K562 (cell line): Measurements from ENCODE around the gene PET100. TPM values are rescaled to one million over a fixed set of nuclear protein-coding genes. Genes with fewer than 3 reads are reported as not detected.
A peak's percentile ranks its signal among the peaks of the same experiment; 100 is the strongest.

Experiments used
- ATF7 ChIP-seq: fragments of 450-650 bp; IDR thresholded peaks from 2 replicates; pipeline ENCODE4 v1.7.1; 2014; ENCODE audit warnings: mild to moderate bottlenecking, moderate library complexity
- DNMT1 ChIP-seq: fragments of 450-650 bp; IDR thresholded peaks from 2 replicates; pipeline ENCODE4 v1.6.1; 2016; ENCODE audit warnings: antibody characterized with exemption, mild to moderate bottlenecking
- HEY1 ChIP-seq: fragments of 250-450 bp; sonication (Bioruptor Pico); IDR thresholded peaks from 2 replicates; pipeline ENCODE4 v1.5.0; 2020; ENCODE audit warnings: mild to moderate bottlenecking, moderate library complexity, borderline replicate concordance
- KDM2B ChIP-seq: fragments of 250-450 bp; sonication (Bioruptor Pico); IDR thresholded peaks from 2 replicates; pipeline ENCODE4 v1.8.0; 2021; ENCODE audit warnings: mild to moderate bottlenecking, moderate library complexity
- MYC ChIP-seq, 2 experiments: fragments of 250-450 bp in 1 of 2; sonication (Bioruptor Pico) in 1 of 2; IDR thresholded peaks; 2 replicates each; pipeline versions ENCODE4 v1.5.1 to v1.6.1; 2012 to 2021; ENCODE audit warnings: low read depth in 2 of 2, borderline replicate concordance in 1 of 2, improper control_type of control experiment in 1 of 2, low read length in 1 of 2, mild to moderate bottlenecking in 1 of 2, moderate library complexity in 1 of 2
- NFATC3 ChIP-seq: fragments of 450-650 bp; IDR thresholded peaks from 2 replicates; pipeline ENCODE4 v1.6.1; 2017; ENCODE audit warnings: mild to moderate bottlenecking
- NFIX ChIP-seq: fragments of 250-450 bp; sonication (Bioruptor Pico); IDR thresholded peaks from 2 replicates; pipeline ENCODE4 v1.4.0; 2020; ENCODE audit warnings: low read depth, mild to moderate bottlenecking, moderate library complexity
- PCBP2 ChIP-seq: fragments of 200-400 bp; formaldehyde crosslinking; IDR thresholded peaks from 2 replicates; pipeline ENCODE4 v1.6.1; 2018; ENCODE audit warnings: low read length, low read depth, mild to moderate bottlenecking, moderate library complexity; ENCODE audit not compliant: poor library complexity, severe bottlenecking
- POLR2AphosphoS5 ChIP-seq: IDR thresholded peaks from 2 replicates; pipeline ENCODE4 v1.6.1; 2011; ENCODE audit warnings: mild to moderate bottlenecking, low read depth, low read length, moderate library complexity; ENCODE audit not compliant: control insufficient read depth, insufficient read depth
- RBM14 ChIP-seq: fragments of 200-400 bp; formaldehyde crosslinking; IDR thresholded peaks from 2 replicates; pipeline ENCODE4 v1.6.1; 2018; ENCODE audit warnings: low read depth, mild to moderate bottlenecking, low read length, moderate library complexity, borderline replicate concordance; ENCODE audit not compliant: insufficient read depth
- RFX7 ChIP-seq: fragments of 250-450 bp; sonication (Bioruptor Pico); IDR thresholded peaks from 2 replicates; pipeline ENCODE4 v1.5.1; 2021; ENCODE audit warnings: mild to moderate bottlenecking
- SAP30 ChIP-seq: fragments of 200-600 bp; sonication (generic); IDR thresholded peaks from 2 replicates; pipeline ENCODE4 v1.6.1; 2012; ENCODE audit warnings: borderline replicate concordance, low read depth, mild to moderate bottlenecking, moderate library complexity, low read length, control low read depth, inconsistent platforms; ENCODE audit not compliant: insufficient read depth, poor library complexity, severe bottlenecking
- SIN3B ChIP-seq: fragments of 450-650 bp; IDR thresholded peaks from 2 replicates; pipeline ENCODE4 v1.6.1; 2017; ENCODE audit warnings: low read depth, mild to moderate bottlenecking, moderate library complexity
- TRIM28 ChIP-seq: fragments of 450-650 bp; IDR thresholded peaks from 2 replicates; pipeline ENCODE4 v1.6.1; 2017
- ZFP1 ChIP-seq: fragments of 450-650 bp; formaldehyde crosslinking; IDR thresholded peaks from 2 replicates; pipeline ENCODE4 v1.4.0; 2020; ENCODE audit warnings: mild to moderate bottlenecking, mixed read lengths
- ZNF133 ChIP-seq: fragments of 250-450 bp; sonication (Bioruptor Pico); IDR thresholded peaks from 2 replicates; pipeline ENCODE4 v1.4.0; 2020; ENCODE audit warnings: mild to moderate bottlenecking
- ZNF766 ChIP-seq: fragments of 200-800 bp; sonication (Bioruptor generic); conservative IDR thresholded peaks from 2 replicates; pipeline ENCODE4 v1.6.1; 2016; ENCODE audit warnings: missing genetic modification characterization, missing compliant biosample characterization
- ZSCAN29 ChIP-seq: fragments of 450-650 bp; IDR thresholded peaks from 2 replicates; pipeline ENCODE4 v1.6.1; 2017
- polyA plus RNA-seq, 8 experiments: library from polyadenylated mRNA; depleted of rRNA in 4 of 8; stranded (reverse) in 5 of 8; unstranded in 3 of 8; fragments of >200 nt; fragmentation: Nextera tagmentation in 2 of 8; fragmentation: Illumina TruSeq in 1 of 8; extraction: Ambion mirVana in 2 of 8; extraction: Trizol in 1 of 8; gene quantifications; 2 replicates each; pipeline versions ENCODE4 v1.2.1 to v1.2.3, GENCODE V29; 2011 to 2014; ENCODE audit warnings: inconsistent platforms in 1 of 8, missing spikeins in 1 of 8
- total RNA-seq, 7 experiments: library from RNA; depleted of rRNA in 6 of 7; stranded (reverse); fragments of >200 nt in 6 of 7; fragmentation: Illumina TruSeq in 2 of 7; extraction: Trizol in 2 of 7; gene quantifications; 2 replicates each; pipeline versions ENCODE4 v1.2.1 to v1.2.3, GENCODE V29; 2011 to 2021; ENCODE audit warnings: low replicate concordance in 1 of 7
- TF ChIP-seq, protein P1 (sequence below): fragments of 250-450 bp; sonication (Bioruptor Pico); IDR thresholded peaks from 2 replicates; pipeline ENCODE4 v1.5.0; 2021
- TF ChIP-seq, protein P2 (sequence below), 2 experiments: fragments of 200-800 bp in 1 of 2; sonication (Bioruptor generic) in 1 of 2; sonication (generic) in 1 of 2; formaldehyde crosslinking in 1 of 2; IDR thresholded peaks in 1 of 2; conservative IDR thresholded peaks in 1 of 2; 2 replicates each; pipeline versions ENCODE4 v1.5.0 to v1.6.1; 2016 to 2020; ENCODE audit warnings: missing compliant biosample characterization in 1 of 2, missing genetic modification characterization in 1 of 2, missing genetic modification reagents in 1 of 2
- TF ChIP-seq, protein P3 (sequence below): fragments of 450-650 bp; IDR thresholded peaks from one replicate; pipeline ENCODE4 v1.6.1; 2018; ENCODE audit warnings: mild to moderate bottlenecking, moderate library complexity; ENCODE audit not compliant: partially characterized antibody
- TF ChIP-seq, protein P4 (sequence below): sonication (generic); formaldehyde crosslinking; IDR thresholded peaks from 2 replicates; pipeline ENCODE4 v1.8.0; 2022; ENCODE audit warnings: mild to moderate bottlenecking, missing genetic modification reagents

PET100 gene
- total and polyA plus RNA-seq, 9 of the 15 experiments (the other 6 are each of a cell fraction or from before 2014, with no cell fraction given) = 62.3 to 351 (median 98.3) TPM

DNA sequence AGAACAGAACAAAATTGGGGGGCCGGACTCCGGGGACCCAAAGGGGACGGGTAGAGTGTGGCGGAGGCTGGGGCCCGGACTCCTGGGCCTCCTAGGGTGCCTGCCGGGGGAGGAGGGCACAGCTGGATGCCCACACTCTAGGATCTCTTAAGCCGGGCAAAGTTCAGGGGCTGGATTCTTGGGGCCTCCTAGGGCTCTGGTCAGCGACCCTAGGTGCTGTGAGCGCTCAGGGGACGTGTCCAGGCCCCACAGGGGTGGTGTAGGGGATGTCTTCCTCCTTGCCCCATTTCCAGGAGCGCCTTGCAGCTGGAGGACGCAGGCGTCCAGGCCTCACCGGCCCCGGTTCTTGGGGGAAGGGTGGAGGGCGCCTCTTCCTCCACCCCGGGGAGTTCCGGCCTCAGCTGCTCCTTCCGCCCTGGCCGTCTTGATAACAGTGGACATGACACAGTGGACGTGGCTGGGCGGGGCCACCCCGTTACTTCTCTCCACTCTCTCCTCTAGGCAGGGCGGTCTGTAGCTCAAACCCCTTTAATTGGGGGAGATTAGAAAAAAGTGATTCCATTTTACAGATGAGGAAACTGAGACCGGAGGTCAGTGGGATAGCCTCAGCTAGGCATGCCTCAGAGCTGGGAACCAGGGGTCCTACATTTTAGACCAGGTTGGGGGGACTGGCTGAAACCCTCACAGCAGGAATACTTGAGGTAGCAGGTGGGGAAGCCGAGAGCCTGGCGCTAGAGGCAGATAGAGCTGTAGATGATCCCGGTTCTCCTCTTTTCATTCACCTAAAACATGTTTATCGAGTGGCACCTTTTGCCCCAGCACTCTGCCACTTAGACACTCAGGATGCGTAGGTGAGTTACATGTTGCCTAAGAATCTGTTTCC lies 8.0 kb downstream of the PET100 start (continued):
- TF ChIP-seq MYC (IDR thresholded peaks at IDR 0.05; ENCODE audit: low read depth, low read length) = peak; percentile 34
- TF ChIP-seq MYC (CRISPR knock-in tag; IDR thresholded peaks at IDR 0.05; ENCODE audit: borderline replicate concordance, low read depth) = peak; percentile 25; the same call in 1 of the 2 replicates
- TF ChIP-seq, protein P1, sequence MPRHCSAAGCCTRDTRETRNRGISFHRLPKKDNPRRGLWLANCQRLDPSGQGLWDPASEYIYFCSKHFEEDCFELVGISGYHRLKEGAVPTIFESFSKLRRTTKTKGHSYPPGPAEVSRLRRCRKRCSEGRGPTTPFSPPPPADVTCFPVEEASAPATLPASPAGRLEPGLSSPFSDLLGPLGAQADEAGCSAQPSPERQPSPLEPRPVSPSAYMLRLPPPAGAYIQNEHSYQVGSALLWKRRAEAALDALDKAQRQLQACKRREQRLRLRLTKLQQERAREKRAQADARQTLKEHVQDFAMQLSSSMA = no peak
- no peak for TF ChIP-seq RBM14
- TF ChIP-seq NFIX (CRISPR knock-in tag) = no peak
- TF ChIP-seq, protein P2, sequence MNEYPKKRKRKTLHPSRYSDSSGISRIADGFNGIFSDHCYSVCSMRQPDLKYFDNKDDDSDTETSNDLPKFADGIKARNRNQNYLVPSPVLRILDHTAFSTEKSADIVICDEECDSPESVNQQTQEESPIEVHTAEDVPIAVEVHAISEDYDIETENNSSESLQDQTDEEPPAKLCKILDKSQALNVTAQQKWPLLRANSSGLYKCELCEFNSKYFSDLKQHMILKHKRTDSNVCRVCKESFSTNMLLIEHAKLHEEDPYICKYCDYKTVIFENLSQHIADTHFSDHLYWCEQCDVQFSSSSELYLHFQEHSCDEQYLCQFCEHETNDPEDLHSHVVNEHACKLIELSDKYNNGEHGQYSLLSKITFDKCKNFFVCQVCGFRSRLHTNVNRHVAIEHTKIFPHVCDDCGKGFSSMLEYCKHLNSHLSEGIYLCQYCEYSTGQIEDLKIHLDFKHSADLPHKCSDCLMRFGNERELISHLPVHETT (CRISPR knock-in tag; conservative IDR thresholded peaks at IDR 0.05 in 1 of 2, IDR thresholded peaks at IDR 0.05 in 1 of 2) = peak in 1 of 2 experiments; percentile 63; a peak in 1 of 4 replicates
- no peak for TF ChIP-seq KDM2B (CRISPR knock-in tag)
- TF ChIP-seq PCBP2 = no peak
- TF ChIP-seq, protein P3, sequence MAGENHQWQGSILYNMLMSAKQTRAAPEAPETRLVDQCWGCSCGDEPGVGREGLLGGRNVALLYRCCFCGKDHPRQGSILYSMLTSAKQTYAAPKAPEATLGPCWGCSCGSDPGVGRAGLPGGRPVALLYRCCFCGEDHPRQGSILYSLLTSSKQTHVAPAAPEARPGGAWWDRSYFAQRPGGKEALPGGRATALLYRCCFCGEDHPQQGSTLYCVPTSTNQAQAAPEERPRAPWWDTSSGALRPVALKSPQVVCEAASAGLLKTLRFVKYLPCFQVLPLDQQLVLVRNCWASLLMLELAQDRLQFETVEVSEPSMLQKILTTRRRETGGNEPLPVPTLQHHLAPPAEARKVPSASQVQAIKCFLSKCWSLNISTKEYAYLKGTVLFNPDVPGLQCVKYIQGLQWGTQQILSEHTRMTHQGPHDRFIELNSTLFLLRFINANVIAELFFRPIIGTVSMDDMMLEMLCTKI = no peak
- peak; percentile 50; the same call in 1 of the 2 replicates for TF ChIP-seq POLR2AphosphoS5
- no peak for TF ChIP-seq DNMT1
- TF ChIP-seq, protein P4, sequence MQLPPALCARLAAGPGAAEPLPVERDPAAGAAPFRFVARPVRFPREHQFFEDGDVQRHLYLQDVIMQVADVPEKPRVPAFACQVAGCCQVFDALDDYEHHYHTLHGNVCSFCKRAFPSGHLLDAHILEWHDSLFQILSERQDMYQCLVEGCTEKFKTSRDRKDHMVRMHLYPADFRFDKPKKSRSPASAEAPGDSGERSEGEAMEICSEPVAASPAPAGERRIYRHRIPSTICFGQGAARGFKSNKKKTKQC (CRISPR knock-in tag) = 0 out of 2 replicates have a peak, but pooled peaks have one; percentile 33
- TF ChIP-seq RFX7 = no peak
- TF ChIP-seq SAP30 = peak; percentile 59
- no peak for TF ChIP-seq SIN3B
- no peak for TF ChIP-seq ZNF133
- TF ChIP-seq ZNF766 (CRISPR knock-in tag) = no peak
- no peak for TF ChIP-seq ZFP1 (CRISPR knock-in tag)
- no peak for TF ChIP-seq ZSCAN29
- TF ChIP-seq ATF7 = peak; percentile 57
- TF ChIP-seq HEY1 (CRISPR knock-in tag) = no peak
- no peak for TF ChIP-seq NFATC3
- no peak for TF ChIP-seq TRIM28
